ENCODE measurements around the gene OVAAL.

GRCh38 chr1:180565121-180565871 lies 6.5 kb downstream of the OVAAL start:
- TF ChIP-seq CTCF (IDR thresholded peaks at IDR 0.05; ENCODE audit: low read length) (no peak), EZH2 (optimal IDR thresholded peaks at IDR 0.05; ENCODE audit: low read depth, low read length) (no peak), EZH2phosphoT487 (IDR thresholded peaks at IDR 0.05; ENCODE audit: low read length) (no peak)
